Liver (tissue), 9 donors: ENCODE results near the gene RDX. TPM values are rescaled to one million over a fixed set of nuclear protein-coding genes. Genes with fewer than 3 reads are reported as not detected.

Experiments used
- DNase-seq: peaks from one replicate; pipeline ENCODE4 v3.0.0-alpha.2; 2017; ENCODE audit warnings: low spot score
- H3K27ac ChIP-seq, 2 donors: one replicate each; pipeline ENCODE4 v1.7.0; 2013; ENCODE audit warnings: inconsistent platforms in 2 of 2, low read length in 2 of 2, control low read depth in 1 of 2, low read depth in 1 of 2, mild to moderate bottlenecking in 1 of 2
- H3K27me3 ChIP-seq, 4 donors: one replicate each; pipeline versions ENCODE4 v1.6.1 to v1.7.0; 2013; ENCODE audit warnings: low read length in 3 of 4, inconsistent platforms in 1 of 4, mild to moderate bottlenecking in 1 of 4, moderate library complexity in 1 of 4; ENCODE audit not compliant: control insufficient read depth in 4 of 4, insufficient read depth in 4 of 4
- H3K36me3 ChIP-seq, 4 donors: one replicate each; pipeline versions ENCODE4 v1.6.1 to v1.7.0; 2013; ENCODE audit warnings: low read length in 3 of 4, mild to moderate bottlenecking in 3 of 4, low read depth in 1 of 4, moderate library complexity in 1 of 4; ENCODE audit not compliant: control insufficient read depth in 4 of 4, insufficient read depth in 3 of 4
- H3K4me1 ChIP-seq, 4 donors: one replicate each; pipeline versions ENCODE4 v1.6.1 to v1.7.0; 2013; ENCODE audit warnings: low read length in 3 of 4, mild to moderate bottlenecking in 3 of 4, moderate library complexity in 1 of 4; ENCODE audit not compliant: control insufficient read depth in 4 of 4, insufficient read depth in 4 of 4
- H3K4me3 ChIP-seq, 3 donors: one replicate each; pipeline versions ENCODE4 v1.6.1 to v1.7.0; 2013; ENCODE audit warnings: low read length in 3 of 3, control low read depth in 1 of 3, low read depth in 1 of 3, mild to moderate bottlenecking in 1 of 3
- H3K9ac ChIP-seq, 2 donors: one replicate each; pipeline ENCODE4 v1.7.0; 2013; ENCODE audit warnings: low read length in 2 of 2, mild to moderate bottlenecking in 2 of 2, moderate library complexity in 2 of 2, control low read depth in 1 of 2, low read depth in 1 of 2
- H3K9me3 ChIP-seq, 4 donors: one replicate each; pipeline versions ENCODE4 v1.6.1 to v1.7.0; 2013; ENCODE audit warnings: low read length in 3 of 4; ENCODE audit not compliant: control insufficient read depth in 4 of 4
- EGR1 ChIP-seq, 2 donors: IDR thresholded peaks; 2 replicates each; pipeline ENCODE4 v1.6.1; 2016 to 2018; ENCODE audit warnings: antibody characterized with exemption in 2 of 2, low read depth in 2 of 2
- FOXA1 ChIP-seq: IDR thresholded peaks from 2 replicates; pipeline ENCODE4 v1.6.1; 2016; ENCODE audit warnings: antibody characterized with exemption
- FOXA2 ChIP-seq: IDR thresholded peaks from 2 replicates; pipeline ENCODE4 v1.6.1; 2016; ENCODE audit warnings: antibody characterized with exemption
- GABPA ChIP-seq, 2 donors: IDR thresholded peaks in 1 of 2; conservative IDR thresholded peaks in 1 of 2; 2 replicates each; pipeline ENCODE4 v1.6.1; 2016; ENCODE audit warnings: antibody characterized with exemption in 2 of 2, mild to moderate bottlenecking in 1 of 2, moderate library complexity in 1 of 2
- HNF4A ChIP-seq, 2 donors: conservative IDR thresholded peaks; 2 replicates each; pipeline ENCODE4 v1.6.1; 2016; ENCODE audit warnings: antibody characterized with exemption in 2 of 2, mild to moderate bottlenecking in 2 of 2
- HNF4G ChIP-seq: IDR thresholded peaks from 2 replicates; pipeline ENCODE4 v1.6.1; 2016; ENCODE audit warnings: antibody characterized with exemption
- JUND ChIP-seq, 2 donors: IDR thresholded peaks; 2 replicates each; pipeline ENCODE4 v1.6.1; 2016; ENCODE audit warnings: antibody characterized with exemption in 2 of 2
- NR2F2 ChIP-seq: IDR thresholded peaks from 2 replicates; pipeline ENCODE4 v1.6.1; 2016; ENCODE audit warnings: antibody characterized with exemption
- RAD21 ChIP-seq, 2 donors: IDR thresholded peaks; 2 replicates each; pipeline ENCODE4 v1.6.1; 2016; ENCODE audit warnings: antibody characterized with exemption in 2 of 2, mild to moderate bottlenecking in 2 of 2
- RXRA ChIP-seq, 2 donors: IDR thresholded peaks; 2 replicates each; pipeline ENCODE4 v1.6.1; 2017 to 2018; ENCODE audit warnings: antibody characterized with exemption in 2 of 2, mild to moderate bottlenecking in 1 of 2
- SP1 ChIP-seq: IDR thresholded peaks from 2 replicates; pipeline ENCODE4 v1.6.1; 2018; ENCODE audit warnings: antibody characterized with exemption, mild to moderate bottlenecking
- TAF1 ChIP-seq: conservative IDR thresholded peaks from 2 replicates; pipeline ENCODE4 v1.6.1; 2016; ENCODE audit warnings: antibody characterized with exemption, mild to moderate bottlenecking
- WGBS: extraction: QIAGEN DNeasy Blood & Tissue Kit; methylation state at CpG from one replicate; pipeline ENCODE4 v1.1.7; 2013; 5-methylcytosine and 5-hydroxymethylcytosine counted together
- polyA plus RNA-seq, 2 donors: library from polyadenylated mRNA; stranded (reverse) in 1 of 2; unstranded in 1 of 2; fragments of 200-250 nt in 1 of 2; fragments of >200 nt in 1 of 2; fragmentation: Nextera tagmentation in 1 of 2; extraction: Ambion mirVana in 1 of 2; gene quantifications; one replicate each; pipeline versions ENCODE4 v1.2.1 to v1.2.3, GENCODE V29; 2013 to 2015
- total RNA-seq, 2 donors: library from RNA; depleted of rRNA; stranded (reverse); fragments of >200 nt; gene quantifications; one replicate each; pipeline ENCODE4 v1.2.3, GENCODE V29; 2014
- TF ChIP-seq, protein P1 (sequence below): fragments of 150-350 bp; IDR thresholded peaks from 2 replicates; pipeline ENCODE4 v1.5.1; 2017; ENCODE audit warnings: improper control_type of control experiment, low read depth, low read length; ENCODE audit not compliant: missing input control
- TF ChIP-seq, protein P2 (sequence below): IDR thresholded peaks from 2 replicates; pipeline ENCODE4 v1.6.1; 2016; ENCODE audit warnings: antibody characterized with exemption
- TF ChIP-seq, protein P3 (sequence below): IDR thresholded peaks from 2 replicates; pipeline ENCODE4 v1.6.1; 2016; ENCODE audit warnings: antibody characterized with exemption, mild to moderate bottlenecking
- TF ChIP-seq, protein P4 (sequence below): IDR thresholded peaks from 2 replicates; pipeline ENCODE4 v1.6.1; 2016; ENCODE audit warnings: antibody characterized with exemption
- TF ChIP-seq, protein P5 (sequence below): IDR thresholded peaks from 2 replicates; pipeline ENCODE4 v1.6.1; 2016; ENCODE audit warnings: antibody characterized with exemption
- donor health status: healthy.
- donor health status: healthy.
- donor health status: healthy.
- donor health status: healthy.
- donor health status: healthy.

The RDX gene
- total and polyA plus RNA-seq, 4 donors: 19.9 to 116 (median 53.9) TPM

DNA sequence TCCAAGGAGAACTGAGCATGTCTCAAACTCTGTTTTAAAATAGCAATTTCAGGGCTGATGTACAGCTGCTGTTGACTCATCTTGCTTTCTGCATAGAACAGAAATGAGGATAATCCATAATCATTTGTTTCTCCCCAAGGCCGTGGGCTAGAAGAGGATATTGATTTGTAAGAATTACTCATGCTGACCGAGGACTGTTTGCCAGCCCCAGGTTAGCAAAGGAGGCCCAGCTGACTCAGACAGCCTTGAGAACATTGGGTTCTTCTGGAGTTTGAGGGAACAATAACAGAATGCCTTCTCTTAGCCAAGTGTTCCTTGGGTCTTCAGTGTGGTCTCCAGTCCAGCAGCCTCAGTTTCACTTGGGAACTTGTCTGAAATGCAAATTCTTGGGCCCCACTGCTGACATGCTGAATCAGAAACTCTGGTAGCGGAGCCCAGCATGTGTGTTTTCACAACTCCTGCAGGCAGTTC, 111.3 kb downstream of the RDX start:
- no peak overlapping the region for H3K9ac ChIP-seq
- DNase-seq: no peak
- WGBS: 79% methylated on average over 3 of the region's 3 CpGs
- H3K36me3 ChIP-seq: no peaks in the 10 kb centered on the region
- no peaks in the 10 kb centered on the region for H3K27me3 ChIP-seq
- no peak overlapping the region for H3K4me3 ChIP-seq
- H3K9me3 ChIP-seq: no peaks in the 10 kb centered on the region
- no peaks in the 10 kb centered on the region for H3K4me1 ChIP-seq
- no peak for TF ChIP-seq RAD21 (IDR thresholded peaks at IDR 0.05)
- TF ChIP-seq, protein P1, sequence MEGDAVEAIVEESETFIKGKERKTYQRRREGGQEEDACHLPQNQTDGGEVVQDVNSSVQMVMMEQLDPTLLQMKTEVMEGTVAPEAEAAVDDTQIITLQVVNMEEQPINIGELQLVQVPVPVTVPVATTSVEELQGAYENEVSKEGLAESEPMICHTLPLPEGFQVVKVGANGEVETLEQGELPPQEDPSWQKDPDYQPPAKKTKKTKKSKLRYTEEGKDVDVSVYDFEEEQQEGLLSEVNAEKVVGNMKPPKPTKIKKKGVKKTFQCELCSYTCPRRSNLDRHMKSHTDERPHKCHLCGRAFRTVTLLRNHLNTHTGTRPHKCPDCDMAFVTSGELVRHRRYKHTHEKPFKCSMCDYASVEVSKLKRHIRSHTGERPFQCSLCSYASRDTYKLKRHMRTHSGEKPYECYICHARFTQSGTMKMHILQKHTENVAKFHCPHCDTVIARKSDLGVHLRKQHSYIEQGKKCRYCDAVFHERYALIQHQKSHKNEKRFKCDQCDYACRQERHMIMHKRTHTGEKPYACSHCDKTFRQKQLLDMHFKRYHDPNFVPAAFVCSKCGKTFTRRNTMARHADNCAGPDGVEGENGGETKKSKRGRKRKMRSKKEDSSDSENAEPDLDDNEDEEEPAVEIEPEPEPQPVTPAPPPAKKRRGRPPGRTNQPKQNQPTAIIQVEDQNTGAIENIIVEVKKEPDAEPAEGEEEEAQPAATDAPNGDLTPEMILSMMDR: no peak
- no peak for TF ChIP-seq NR2F2
- TF ChIP-seq SP1: no peak
- TF ChIP-seq GABPA (IDR thresholded peaks at IDR 0.05 in 1 of 2, conservative IDR thresholded peaks at IDR 0.05 in 1 of 2): no peak
- TF ChIP-seq, protein P2, sequence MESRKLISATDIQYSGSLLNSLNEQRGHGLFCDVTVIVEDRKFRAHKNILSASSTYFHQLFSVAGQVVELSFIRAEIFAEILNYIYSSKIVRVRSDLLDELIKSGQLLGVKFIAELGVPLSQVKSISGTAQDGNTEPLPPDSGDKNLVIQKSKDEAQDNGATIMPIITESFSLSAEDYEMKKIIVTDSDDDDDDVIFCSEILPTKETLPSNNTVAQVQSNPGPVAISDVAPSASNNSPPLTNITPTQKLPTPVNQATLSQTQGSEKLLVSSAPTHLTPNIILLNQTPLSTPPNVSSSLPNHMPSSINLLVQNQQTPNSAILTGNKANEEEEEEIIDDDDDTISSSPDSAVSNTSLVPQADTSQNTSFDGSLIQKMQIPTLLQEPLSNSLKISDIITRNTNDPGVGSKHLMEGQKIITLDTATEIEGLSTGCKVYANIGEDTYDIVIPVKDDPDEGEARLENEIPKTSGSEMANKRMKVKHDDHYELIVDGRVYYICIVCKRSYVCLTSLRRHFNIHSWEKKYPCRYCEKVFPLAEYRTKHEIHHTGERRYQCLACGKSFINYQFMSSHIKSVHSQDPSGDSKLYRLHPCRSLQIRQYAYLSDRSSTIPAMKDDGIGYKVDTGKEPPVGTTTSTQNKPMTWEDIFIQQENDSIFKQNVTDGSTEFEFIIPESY: no peak
- TF ChIP-seq, protein P3, sequence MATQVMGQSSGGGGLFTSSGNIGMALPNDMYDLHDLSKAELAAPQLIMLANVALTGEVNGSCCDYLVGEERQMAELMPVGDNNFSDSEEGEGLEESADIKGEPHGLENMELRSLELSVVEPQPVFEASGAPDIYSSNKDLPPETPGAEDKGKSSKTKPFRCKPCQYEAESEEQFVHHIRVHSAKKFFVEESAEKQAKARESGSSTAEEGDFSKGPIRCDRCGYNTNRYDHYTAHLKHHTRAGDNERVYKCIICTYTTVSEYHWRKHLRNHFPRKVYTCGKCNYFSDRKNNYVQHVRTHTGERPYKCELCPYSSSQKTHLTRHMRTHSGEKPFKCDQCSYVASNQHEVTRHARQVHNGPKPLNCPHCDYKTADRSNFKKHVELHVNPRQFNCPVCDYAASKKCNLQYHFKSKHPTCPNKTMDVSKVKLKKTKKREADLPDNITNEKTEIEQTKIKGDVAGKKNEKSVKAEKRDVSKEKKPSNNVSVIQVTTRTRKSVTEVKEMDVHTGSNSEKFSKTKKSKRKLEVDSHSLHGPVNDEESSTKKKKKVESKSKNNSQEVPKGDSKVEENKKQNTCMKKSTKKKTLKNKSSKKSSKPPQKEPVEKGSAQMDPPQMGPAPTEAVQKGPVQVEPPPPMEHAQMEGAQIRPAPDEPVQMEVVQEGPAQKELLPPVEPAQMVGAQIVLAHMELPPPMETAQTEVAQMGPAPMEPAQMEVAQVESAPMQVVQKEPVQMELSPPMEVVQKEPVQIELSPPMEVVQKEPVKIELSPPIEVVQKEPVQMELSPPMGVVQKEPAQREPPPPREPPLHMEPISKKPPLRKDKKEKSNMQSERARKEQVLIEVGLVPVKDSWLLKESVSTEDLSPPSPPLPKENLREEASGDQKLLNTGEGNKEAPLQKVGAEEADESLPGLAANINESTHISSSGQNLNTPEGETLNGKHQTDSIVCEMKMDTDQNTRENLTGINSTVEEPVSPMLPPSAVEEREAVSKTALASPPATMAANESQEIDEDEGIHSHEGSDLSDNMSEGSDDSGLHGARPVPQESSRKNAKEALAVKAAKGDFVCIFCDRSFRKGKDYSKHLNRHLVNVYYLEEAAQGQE: no peak
- TF ChIP-seq JUND (IDR thresholded peaks at IDR 0.05): no peak
- H3K27ac ChIP-seq: no peak overlapping the region

DNA sequence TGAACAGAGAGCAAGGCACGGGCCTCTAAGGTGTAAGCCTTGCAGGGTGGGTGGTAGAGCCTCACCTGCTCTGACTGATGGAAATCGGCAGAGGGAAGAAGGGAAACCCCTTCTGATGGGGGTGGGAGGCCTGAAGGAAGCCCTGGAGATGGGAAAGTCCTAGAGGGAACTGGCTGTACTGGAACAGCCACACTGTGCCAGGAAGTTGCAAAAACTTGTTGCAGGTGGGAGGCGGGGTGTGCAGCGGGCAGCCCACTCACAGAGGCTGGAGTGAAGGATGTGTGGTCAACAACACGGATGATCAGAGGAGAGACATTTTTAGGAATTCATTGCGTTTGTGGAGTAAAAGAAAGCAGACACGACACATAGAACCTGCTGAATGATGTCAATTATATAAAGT, 112.0 kb downstream of the RDX start:
- H3K4me3 ChIP-seq: no peak overlapping the region
- H3K36me3 ChIP-seq: no peaks in the 10 kb centered on the region
- no peak overlapping the region for H3K9ac ChIP-seq
- no peaks in the 10 kb centered on the region for H3K27me3 ChIP-seq
- 90% methylated on average over 7 of the region's 7 CpGs for WGBS
- H3K4me1 ChIP-seq: no peaks in the 10 kb centered on the region
- DNase-seq: no peak
- no peaks in the 10 kb centered on the region for H3K9me3 ChIP-seq
- no peak overlapping the region for H3K27ac ChIP-seq
- TF ChIP-seq SP1 (no peak), FOXA2 (no peak), JUND (IDR thresholded peaks at IDR 0.05) (no peak), EGR1 (IDR thresholded peaks at IDR 0.05; ENCODE audit: low read depth in 2 of 2) (no peak), FOXA1 (no peak), NR2F2 (no peak), TAF1 (no peak), HNF4G (no peak), RXRA (IDR thresholded peaks at IDR 0.05) (no peak), RAD21 (IDR thresholded peaks at IDR 0.05) (no peak), GABPA (IDR thresholded peaks at IDR 0.05 in 1 of 2, conservative IDR thresholded peaks at IDR 0.05 in 1 of 2) (no peak), HNF4A (conservative IDR thresholded peaks at IDR 0.05) (no peak)
- TF ChIP-seq, protein P2: no peak
- TF ChIP-seq, protein P1: no peak
- TF ChIP-seq, protein P4, sequence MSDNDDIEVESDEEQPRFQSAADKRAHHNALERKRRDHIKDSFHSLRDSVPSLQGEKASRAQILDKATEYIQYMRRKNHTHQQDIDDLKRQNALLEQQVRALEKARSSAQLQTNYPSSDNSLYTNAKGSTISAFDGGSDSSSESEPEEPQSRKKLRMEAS: no peak
- TF ChIP-seq, protein P5, sequence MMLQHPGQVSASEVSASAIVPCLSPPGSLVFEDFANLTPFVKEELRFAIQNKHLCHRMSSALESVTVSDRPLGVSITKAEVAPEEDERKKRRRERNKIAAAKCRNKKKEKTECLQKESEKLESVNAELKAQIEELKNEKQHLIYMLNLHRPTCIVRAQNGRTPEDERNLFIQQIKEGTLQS: no peak
